ENCODE data around the gene DCDC2.
"Not testable (repeated sequence)": the region's sequence is repeated elsewhere in the genome, so short reads cannot be mapped to it uniquely, and the experiment has no call there.

Gene DCDC2

DNA sequence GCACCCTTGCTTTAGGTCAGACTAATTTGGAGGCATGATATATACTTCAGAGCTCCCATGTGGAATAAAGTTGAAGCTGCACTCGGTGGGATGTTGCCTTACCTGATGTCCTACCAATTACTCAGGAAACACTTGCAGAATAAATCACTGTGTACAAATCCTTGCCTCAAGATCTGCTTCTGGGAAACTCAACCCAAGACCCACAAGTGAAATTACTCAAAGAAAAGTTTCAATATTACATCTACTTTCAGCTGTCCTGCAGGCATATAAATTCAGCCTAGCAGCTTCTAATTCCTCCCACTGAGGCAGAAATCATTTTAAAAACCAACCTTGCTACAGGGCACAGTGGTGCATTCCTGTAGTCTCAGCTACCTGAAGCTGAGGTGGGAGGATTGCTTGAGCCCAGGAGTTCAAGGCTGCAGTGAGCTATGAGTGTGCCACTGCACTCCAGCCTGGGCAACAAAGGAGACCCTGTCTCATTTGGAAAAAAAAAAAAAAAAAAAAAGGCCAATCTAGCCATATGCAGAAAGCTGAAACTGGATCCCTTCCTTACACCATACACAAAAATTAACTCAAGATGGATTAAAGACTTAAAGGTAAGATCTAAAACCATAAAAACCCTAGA is 20.7 kb upstream of the DCDC2 start:
- no peak for ATAC-seq

DNA sequence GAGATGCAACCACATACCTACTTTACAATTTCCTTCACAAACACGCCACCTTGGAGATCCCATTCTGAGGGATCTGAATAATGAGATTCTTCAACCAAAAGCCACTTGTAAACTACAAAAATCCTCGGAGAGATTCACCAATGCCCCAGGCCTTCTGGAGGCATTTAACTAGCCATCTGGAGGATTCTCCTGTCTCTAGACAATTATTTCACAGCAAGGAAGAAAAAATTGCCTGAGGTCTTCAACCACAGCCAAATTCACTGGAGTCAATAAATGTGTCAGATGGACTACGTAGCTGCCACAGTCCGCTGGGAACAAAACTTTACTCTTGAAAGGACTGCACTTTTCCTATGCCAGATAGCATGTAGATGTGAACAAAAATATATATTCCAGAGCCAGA is 19.0 kb upstream of the DCDC2 start:
- no peak for ATAC-seq

DNA sequence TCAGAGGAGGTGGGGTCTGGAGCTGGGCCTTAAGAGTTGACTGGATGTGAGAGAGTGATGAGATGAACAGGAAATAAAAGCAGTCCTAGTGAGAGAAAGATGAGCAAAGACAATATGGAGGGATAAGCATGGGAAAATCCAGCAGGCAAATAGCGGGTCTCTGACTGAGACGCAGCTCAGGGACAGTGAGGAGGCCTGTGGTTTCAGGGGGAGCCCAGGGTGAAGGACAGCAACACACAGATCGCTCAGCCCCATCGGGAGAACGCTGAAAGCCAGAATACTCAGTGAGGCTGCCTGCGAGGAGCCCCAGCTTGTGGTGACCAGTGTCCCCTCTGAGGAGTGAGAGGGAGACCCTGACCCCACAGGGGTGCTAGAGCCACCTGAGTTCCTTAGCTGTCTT is 16.8 kb upstream of the DCDC2 start:
- no peak for ATAC-seq

DNA sequence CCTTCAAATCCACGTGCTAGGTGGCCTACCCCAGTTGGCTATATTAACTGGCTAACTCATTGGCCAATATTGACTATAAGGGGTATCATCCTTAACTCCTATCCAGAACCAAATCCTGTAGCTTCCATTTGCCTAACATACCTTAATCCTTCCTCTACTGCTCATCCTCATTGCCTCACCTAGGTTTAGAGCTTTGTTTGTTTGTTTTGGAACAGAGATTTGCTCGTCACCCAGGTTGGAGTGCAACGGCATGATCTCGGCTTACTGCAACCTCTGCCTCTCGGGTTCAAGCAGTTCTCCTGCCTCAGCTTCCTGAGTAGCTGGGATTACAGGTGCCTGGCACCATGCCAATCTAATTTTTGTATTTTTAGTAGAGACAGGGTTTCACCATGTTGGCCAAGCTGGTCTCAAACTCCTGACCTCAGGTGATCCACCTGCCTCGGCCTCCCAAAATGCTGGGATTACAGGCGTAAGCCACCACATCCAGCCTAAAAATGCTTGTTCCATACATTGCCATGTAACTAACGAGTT is 7.3 kb upstream of the DCDC2 start:
- ATAC-seq: not testable (repeated sequence)

DNA sequence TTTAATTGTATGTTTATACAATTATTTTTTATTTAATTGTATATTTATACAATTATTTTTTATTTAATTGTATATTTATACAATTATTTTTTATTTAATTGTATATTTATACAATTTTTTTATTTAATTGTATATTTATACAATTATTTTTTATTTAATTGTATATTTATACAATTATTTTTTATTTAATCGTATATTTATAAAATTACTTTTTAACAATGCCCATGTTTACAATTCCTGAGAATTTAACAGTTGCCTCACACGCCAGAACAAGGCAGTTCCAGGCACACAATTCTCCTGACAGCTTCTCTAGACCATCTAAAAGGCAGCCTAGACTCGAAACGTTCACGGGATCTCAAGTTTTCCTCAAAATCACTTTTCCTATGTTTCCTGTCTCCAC is 4.5 kb upstream of the DCDC2 start:
- ATAC-seq: not testable (repeated sequence)

DNA sequence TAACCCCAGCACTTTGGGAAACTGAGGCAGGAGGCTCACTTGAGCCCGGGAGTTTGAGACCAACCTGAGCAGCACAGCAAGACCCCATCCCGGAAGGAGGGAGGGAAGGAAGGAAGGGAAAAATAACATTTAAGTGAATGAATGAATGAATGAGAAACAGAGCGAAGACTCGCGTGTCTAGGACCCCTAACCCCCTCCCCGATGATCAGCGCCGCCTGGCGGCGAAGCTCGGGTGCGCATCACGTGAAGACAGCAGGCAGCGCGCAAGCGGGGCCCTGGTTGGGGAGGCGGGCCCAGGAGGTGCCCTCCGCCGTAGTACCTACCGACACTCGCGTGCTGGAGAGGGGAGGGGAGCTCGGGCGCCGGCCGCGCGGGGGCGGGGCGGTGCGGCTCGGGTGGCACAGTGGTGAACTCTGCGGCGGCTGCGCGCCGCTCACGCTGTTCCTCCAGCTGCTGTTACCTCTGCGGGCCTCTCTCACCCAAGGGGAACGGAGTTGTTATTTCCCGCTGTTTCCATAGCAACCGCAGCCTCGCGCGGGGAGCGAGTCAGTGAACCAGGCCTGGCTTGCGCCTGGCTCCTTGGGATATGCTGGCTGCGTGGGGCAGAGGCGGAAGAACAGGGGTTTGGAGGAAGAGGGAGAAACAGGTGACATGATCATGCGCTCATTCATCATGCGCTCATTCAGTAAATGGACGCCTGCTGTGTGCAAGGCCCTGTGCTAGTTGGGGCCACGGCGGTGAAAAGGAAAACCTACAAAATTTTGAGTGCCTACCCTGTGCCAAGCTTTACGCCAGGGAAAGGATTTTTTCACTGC is 2.0 kb upstream of the DCDC2 start:
- ATAC-seq: peak; percentile 91 to 94

DNA sequence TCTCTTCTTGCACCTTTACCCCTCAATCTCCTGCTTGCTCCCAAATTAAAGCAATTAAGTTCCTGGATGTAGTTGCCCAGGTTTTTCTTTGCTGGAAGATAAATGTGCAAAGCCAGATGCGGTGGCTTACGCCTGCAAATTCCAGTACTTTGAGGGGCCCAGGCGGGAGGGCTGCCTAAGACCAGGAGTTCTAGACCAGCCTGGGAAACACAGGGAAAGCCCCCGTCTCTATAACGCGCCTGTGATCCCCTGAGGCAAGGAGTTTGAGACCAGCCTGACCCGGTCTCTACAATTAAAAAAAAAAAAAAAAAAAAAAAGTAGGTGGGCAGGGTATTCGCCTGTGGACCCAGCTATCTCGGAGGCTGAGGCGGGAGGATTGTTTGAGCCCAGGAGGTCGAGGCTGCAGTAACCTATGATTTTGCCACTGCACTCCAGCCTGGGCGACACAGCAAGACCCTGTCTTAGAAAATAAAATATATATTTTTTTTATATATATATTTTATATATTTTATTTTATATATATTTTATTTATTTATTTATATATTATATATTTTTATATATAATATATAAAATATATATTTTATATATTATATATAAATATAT is 461 bp upstream of the DCDC2 start:
- no peak for ATAC-seq

DNA sequence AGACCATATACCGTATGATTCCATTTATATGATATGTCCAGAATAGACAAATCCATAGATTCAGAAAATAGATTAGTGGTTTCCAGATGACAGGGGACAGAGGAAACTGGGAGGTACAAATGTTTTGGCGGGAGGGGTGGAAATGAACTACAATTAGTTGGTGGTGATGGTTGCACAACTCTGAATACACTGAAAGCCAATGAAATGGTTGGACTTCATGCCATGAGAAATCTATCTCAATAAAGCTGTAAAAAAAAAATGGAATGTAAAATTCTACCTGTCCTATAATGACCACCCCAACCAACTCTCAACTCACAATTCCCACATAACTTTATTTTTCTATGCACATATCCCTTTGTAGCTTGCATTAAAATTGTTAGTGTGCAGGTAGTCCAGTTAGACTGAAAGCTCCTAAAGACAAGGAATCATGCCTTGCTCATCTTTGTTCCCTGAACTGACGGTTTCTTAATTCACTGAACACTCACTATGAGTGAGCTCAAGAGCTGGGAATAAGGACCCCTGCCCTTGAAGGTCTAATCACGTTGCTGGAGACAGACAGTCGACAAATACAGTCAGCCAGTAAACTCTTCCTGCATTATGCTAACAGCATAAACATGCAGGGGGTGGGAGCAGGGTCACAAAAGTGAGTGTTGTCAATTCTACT is 1.4 kb downstream of the DCDC2 start:
- ATAC-seq: no peak

DNA sequence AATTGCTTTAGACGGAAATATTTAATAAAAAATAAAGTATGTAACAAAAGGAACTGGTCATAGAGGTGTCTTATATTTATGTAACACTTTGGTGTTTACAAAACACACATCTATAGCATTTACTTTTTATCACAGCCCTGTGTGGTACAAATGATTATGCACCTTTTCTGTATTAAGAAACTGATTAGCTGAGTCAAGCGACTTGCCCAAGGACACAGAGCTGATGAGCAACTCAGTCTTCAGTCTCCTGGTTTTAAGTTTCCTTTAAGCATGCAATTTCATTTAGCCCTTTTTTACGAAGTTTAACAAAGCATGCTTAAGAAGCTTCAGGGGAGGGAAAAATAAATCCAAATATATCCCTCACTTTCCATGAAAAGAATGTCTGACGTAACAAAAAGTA is 2.5 kb downstream of the DCDC2 start:
- no peak for ATAC-seq

DNA sequence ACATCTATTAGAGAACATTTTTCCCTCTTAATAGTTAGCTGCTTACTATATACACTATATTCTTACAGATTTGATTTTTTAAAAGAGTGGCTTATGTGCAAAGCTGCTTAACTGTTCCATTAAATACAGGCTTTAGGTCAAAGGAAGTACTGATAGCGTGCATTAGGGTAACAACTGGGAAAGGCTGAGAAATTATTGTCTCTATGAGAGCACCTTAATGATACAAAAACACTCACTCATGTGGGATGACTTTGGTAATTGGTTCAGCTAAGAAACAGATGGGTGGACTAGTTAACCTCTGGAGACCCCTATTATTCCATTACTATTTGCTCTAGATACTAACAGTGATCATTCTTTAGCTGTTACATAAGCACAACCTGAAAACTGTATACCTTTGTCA is 4.0 kb downstream of the DCDC2 start:
- no peak for ATAC-seq

DNA sequence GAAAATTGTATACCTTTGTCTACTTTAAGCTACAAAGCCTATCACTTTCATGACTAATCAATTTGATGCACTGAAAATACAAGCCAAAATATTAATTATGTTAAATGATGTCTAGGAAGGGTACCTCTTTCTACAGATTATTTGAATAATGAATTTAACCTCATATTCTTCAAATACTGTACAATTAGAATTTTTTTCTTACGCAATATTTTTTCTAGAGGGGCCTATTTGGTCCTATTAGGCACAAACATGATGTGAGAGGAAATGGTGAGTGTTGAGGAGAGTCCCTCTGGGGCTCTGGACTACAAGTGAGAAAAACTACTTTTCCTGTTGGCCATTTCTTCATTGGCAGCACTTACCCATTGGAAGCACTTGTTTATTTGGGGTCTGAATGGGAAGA is 5.4 kb downstream of the DCDC2 start:
- no peak for ATAC-seq

DNA sequence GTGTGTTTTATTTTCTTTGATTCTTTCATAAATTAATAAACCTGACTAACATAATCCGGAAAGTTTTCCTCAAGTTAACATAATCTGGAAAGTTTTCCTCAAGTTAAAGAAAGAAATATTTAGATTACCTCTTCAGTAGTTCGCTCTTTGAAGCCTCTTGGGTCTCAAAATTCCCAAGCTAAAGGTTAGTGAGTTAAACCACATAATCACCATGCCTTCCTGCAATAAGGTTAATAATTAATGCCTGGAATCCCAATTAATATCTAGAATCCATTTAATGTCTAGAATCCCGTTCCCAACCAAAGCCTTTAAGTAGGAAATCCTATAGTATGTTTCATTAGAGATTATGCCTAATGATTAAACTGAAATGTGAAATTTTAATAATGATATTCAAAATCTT is 12.9 kb downstream of the DCDC2 start:
- no peak for ATAC-seq

DNA sequence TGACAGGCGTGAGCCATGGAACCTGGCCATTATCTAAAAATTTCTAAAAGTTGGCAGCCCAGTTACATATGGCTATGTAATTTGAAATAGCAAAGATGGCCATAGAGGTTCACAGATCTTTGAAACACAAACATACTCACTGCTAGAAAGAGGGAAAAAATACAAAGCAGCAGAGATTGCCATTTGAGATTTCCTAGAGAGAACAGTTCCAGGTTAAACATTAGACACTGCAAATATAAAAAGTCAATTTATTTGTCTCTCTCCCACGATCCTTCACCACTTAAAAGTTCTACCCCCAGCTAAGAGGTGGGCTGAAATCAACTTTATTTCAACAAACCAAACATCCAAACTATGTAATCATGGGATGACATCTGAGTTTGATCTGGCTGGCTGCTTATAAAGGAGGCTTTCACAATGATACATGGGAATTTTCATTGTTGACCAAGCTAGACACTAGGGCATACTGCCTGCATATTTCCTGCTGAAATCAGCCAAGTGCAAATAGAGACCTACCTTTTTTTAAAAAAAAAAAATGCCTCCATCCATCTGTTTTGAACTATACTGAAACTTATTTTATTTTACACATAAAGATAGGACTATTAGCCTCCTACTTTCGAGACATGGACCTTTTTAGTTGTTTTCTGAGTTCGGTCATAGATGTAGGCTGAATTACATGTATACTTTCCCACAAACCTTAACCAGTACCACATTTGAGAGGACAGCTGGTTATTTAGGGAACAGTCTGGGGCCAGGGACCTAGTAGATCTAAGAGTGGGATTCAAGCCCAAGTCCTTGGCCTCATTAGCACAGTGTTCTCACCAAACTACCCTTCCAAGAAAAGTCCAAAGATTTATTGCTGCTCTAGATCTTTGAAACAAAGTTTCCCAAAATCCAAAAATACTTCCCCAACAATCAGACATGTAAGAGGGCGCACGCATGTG is 16.6 kb downstream of the DCDC2 start:
- ATAC-seq: no peak

DNA sequence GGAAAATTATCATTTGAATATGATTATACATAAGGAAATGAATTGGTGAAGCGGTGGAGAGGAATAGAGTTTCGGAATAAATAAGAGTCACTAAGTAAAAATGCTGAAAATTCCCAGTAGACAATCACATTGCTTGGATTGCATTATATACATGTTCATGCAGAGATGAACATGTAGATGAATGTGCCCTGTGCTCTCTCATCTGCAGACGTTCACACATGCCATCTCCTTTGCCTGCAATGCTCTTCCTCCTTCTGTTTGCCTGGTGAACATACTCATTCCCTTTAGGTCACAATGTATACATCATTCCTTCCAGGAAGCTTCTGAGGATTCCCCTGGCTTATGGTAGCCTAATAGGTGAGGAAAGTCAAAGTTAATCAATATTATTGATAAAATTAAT is 17.9 kb downstream of the DCDC2 start:
- ATAC-seq: no peak

DNA sequence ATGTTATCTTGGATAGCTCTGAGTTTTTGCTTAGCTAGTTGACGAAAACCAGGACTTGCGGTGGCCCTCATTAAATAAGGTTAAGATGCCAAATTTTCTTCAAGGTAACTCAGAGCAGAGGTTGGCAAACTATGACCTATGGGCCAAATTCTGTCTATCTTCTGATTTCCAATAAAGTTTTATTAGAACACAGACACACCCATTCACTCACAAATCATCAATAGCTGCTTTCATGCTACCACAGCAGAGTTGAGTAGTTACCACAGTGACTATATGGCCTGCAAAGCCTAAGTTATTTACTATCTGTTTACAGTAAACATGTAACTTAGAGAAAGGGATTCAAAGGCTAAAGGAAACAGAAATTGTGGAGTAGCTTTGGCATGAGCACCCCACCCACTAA is 23.6 kb downstream of the DCDC2 start:
- no peak for ATAC-seq

DNA sequence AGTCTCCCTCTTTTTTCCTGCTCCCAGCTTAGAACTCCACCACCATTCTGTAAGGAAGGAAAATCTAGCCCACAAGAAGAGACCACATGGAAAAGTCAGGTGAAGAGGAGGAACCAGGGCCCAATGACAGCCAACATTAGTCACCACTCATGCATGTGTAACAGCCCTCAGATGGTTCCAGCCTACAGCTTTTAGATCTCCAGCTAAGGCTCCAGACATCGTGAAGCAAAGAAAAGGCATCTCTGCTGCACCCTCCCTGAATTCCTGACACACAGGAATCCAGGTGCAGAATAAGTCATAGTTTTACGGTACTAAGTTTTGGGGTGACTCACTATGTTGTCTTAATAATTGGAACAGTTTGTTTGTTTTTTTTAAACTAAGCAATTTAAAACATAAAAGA is 25.5 kb downstream of the DCDC2 start:
- no peak for ATAC-seq

DNA sequence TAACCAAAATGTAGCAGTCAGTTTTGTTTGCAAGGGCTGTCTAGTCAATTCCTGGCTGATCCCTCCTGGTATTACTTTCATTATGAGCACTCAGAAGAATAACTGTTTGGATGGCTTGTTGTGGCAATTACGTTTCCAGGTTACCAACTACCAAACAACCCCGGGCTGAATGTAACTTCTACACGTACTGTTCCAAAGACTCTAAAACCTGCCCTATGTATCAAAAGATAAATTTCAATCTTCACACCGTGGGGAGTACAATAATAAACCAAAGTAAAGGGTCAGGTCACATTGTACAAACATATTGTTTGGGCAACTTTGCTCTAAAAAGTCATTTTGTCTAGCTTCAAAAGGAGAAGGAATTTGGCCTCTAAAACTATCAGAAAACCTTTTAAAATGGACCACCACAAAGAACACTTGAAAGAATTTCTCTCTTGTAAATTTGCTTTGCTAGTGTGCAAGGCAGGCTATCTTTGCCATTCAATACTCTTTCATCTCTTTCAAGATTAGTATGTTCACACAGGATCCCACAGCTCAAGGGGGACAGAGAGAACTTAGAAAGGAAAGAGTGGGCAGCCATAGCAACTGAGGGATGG is 27.6 kb downstream of the DCDC2 start:
- no peak for ATAC-seq

DNA sequence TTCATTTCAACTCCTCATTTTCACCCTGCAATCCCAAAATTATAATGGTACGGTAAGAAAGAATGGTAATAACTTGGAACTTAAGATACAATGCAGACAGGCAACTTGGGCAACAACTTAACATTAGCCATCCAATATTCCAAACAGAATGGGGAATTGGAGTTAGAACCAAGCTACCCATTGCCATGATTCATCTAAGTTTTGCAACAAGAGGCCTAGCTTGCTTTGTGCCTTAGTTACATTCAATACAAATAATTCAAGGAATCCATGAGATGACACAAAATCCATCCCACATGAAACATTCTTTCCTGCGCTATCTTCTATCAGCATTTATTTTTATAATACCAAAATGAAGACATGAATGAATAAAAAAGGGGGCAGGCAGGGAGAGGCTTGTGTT is 28.4 kb downstream of the DCDC2 start:
- no peak for ATAC-seq

DNA sequence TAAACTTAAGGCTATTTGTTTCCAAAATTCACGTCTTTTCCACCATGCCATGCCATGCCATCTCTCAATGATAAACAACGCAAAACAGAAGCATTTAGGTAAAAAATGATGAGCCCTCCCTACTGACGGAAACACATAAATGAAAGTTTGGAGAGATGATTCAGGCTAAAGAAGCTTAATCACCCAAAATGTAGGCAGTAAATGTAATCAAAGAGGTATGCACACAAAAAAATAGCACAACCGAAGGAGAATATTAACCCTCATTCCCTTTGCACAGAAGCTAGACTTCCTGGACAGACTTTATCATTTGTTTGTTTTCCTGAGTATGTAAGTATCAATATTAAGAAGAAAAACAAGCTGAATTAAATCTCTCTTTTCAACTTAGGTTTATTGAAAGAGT is 28.8 kb downstream of the DCDC2 start:
- no peak for ATAC-seq

DNA sequence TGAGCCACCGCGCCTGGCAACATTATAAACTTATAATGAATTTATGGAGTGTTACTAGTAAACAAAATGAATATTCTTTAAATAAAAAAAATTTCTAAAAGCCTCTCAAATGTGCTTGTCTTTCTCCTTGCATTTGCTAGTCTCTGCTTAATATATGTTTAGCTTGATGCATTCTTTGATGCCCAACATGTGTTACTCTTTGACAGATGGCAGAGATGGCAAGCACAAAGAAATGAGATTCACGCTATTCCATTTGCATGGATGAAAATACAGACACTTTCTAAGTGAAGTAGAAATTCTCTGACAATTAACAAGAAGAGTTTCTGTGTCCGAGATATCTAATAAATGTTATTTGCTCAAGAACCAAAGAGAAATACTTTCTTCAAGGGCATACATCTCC is 30.1 kb downstream of the DCDC2 start:
- ATAC-seq: no peak

DNA sequence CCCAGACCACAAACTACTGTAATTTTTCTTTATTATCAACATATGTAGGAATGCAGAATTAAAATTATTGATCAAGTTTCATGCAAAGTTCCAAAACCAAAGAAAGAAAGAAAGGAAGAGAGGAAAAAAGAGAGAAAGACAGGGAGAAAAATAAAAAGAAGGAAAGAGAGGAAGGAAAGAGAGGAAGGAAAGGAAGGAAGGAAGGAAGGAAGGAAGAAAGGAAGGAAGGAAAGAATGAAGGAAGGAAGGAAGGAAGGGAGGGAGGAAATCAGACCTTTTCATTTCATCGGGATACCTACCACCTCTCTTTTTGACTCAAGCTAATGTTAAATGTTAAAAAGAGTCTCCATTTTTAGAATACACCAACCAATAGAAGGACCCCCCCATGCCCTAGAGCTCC is 31.9 kb downstream of the DCDC2 start:
- ATAC-seq: no peak

DNA sequence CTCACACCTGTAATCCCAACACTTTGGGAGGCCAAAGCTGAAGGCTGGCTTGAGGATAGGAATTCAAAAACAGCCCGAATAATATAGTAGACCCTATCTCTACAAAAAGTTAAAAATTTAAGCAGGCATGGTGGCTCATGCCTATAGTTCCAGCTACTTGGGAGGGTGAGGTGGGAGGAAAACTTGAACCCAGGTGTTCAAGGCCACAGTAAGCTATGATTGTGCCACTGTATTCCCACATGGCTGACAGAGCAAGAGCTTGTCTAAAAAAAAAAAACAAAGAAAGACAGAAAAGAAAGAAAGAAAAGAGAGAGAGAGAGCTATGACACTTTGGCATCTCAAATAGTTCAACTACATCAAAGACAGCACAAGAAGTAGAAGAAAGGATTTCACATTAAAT is 33.2 kb downstream of the DCDC2 start:
- no peak for ATAC-seq
